Measurements from ENCODE around the gene FBRSL1. TPM values are rescaled to one million over a fixed set of nuclear protein-coding genes. Genes with fewer than 3 reads are reported as not detected.

Gene FBRSL1
- total and polyA plus RNA-seq, 9 of the 15 experiments (the other 6 are each of a cell fraction or from before 2014, with no cell fraction given): 0.24 to 129 (median 7.3) TPM

DNA sequence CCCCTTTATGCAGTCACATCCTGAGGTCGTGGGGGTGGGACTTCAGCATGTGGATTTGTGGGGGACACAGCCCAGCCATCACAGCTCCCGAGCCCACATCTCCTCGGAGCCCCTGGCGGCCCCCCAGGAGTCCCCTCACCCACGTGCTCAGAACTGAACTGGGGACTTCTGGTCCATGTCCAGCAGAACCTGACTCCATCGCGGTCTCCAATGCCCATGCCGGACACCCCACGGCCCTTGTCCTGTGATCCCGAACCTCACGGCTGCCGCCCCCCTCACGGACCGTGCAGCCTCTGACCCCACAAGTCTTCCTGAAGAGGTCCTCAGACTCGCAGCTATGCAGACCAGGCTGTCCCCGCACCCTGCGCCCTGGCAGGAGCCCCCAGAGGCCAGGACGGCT lies 13.5 kb upstream of the FBRSL1 start:
- Histone ChIP-seq H3K4me2 (ENCODE audit: insufficient read depth, low read length) (no peak overlapping the region), H2AFZ (ENCODE audit: low read depth, low read length) (no peak overlapping the region), H4K20me1 (replicated peaks; ENCODE audit: control insufficient read depth, insufficient read depth, low read length) (peaks cover 10% of the 10 kb centered on the region; the same call in 1 of the 2 replicates), H3K27me3 (ENCODE audit: control insufficient read depth in 2 of 2, insufficient read depth in 2 of 2, low read length in 2 of 2) (peaks cover 23 to 28% of the 10 kb centered on the region in 2 experiments), H3K4me1 (replicated peaks in 1 of 2; ENCODE audit: control insufficient read depth in 2 of 2, insufficient read depth in 2 of 2, low read length in 2 of 2) (peaks cover 4 to 71% of the 10 kb centered on the region in 2 experiments; a peak in 3 of 5 replicates), H3K36me3 (ENCODE audit: control insufficient read depth, insufficient read depth, low read length) (no peaks in the 10 kb centered on the region), H3K79me2 (ENCODE audit: control insufficient read depth, insufficient read depth, low read length) (no peaks in the 10 kb centered on the region), H3K9me3 (replicated peaks; ENCODE audit: control insufficient read depth, insufficient read depth, low read depth, low read length) (peaks cover 4% of the 10 kb centered on the region; the same call in 1 of the 2 replicates), H3K9me1 (ENCODE audit: control insufficient read depth, insufficient read depth, low read length) (no peaks in the 10 kb centered on the region), H3K4me3 (no peak overlapping the region), H3K9ac (ENCODE audit: insufficient read depth in 1 of 2, low read depth in 2 of 2, low read length in 2 of 2) (no peak overlapping the region; a peak in 1 of 4 replicates), H3K27ac (ENCODE audit: extremely low read depth, low read depth, low read length) (no peak overlapping the region)
- no TSS peak for BruUV-seq (replicated peaks)
- intact Hi-C loops (cut with micrococcal nuclease): loop anchor here (5.0 kb wide), 1 partner anchor 46 kb away; no protein-coding TSS in a partner anchor
- TF ChIP-seq FOXK1 (CRISPR knock-in tag; IDR thresholded peaks at IDR 0.05; ENCODE audit: borderline replicate concordance): no peak
- DNase-seq (ENCODE audit: extremely low read depth in 1 of 4, low spot score in 3 of 4): no peak
- FAIRE-seq: no peak
- ATAC-seq: no peak
- in situ Hi-C loops (cut with MboI): no loop called here
- ChIA-PET CTCF (ENCODE audit: low intra/inter-chr PET ratio) (no interaction called here), POLR2A (interaction anchor here (0.6 kb wide), 1 partner anchor 154 kb away, joined by 3 read pairs; no protein-coding TSS in a partner anchor)
- 68% methylated on average over 9 of the region's 18 CpGs for WGBS (ENCODE audit: insufficient coverage, low coverage, missing lambda C conversion rate)

DNA sequence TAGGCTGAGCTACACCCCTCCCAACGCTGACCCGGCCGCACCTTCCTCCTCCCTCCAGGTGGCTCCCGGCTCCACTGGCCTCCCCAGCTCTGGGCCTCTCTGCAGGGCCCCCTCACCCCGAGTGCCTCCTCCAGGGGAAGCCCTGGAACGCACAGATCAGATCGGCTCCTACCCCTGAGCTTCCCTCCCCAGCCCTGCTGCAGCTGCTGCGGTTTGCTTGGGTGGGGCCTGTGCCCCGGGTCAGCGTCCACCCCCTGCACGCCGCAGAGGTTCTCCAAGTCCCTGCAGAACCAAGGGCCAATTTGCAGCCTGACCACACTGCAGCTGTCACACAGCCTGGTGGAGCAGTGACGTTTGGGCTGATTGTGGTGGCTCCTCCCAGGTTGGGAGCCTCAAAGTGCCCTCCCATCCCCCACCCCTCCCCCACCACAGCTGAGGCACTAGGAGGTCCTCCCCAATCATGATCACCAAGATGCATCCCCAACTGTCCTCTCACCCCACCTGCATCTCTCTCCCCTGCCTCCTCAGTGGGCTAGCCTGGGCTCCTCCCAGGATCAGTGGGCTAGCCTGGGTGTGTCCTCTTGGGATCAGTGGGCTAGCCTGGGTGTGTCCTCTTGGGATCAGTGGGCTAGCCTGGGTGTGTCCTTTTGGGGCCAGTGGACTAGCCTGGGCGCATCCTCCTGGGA lies 12.8 kb upstream of the FBRSL1 start:
- H3K9ac ChIP-seq (ENCODE audit: insufficient read depth in 1 of 2, low read depth in 2 of 2, low read length in 2 of 2): no peak overlapping the region; a peak in 1 of 4 replicates
- H3K9me3 ChIP-seq (replicated peaks; ENCODE audit: control insufficient read depth, insufficient read depth, low read depth, low read length): peaks cover 4% of the 10 kb centered on the region; the same call in 1 of the 2 replicates
- no peaks in the 10 kb centered on the region for H3K79me2 ChIP-seq (ENCODE audit: control insufficient read depth, insufficient read depth, low read length)
- FAIRE-seq: no peak
- H3K27me3 ChIP-seq (ENCODE audit: control insufficient read depth in 2 of 2, insufficient read depth in 2 of 2, low read length in 2 of 2): peaks cover 30 to 35% of the 10 kb centered on the region in 2 experiments
- no peak overlapping the region for H3K4me2 ChIP-seq (ENCODE audit: insufficient read depth, low read length)
- POLR2A ChIA-PET: interaction anchor here (0.6 to 0.8 kb wide), 2 partner anchors 21 to 153 kb away, joined by 3 read pairs; no protein-coding TSS in a partner anchor
- in situ Hi-C loops (cut with MboI): no loop called here
- peak; percentile 25 for ATAC-seq
- H3K4me1 ChIP-seq (replicated peaks in 1 of 2; ENCODE audit: control insufficient read depth in 2 of 2, insufficient read depth in 2 of 2, low read length in 2 of 2): peaks cover 0 to 69% of the 10 kb centered on the region in 2 experiments; a peak in 3 of 5 replicates
- peaks cover 14% of the 10 kb centered on the region; the same call in 1 of the 2 replicates for H4K20me1 ChIP-seq (replicated peaks; ENCODE audit: control insufficient read depth, insufficient read depth, low read length)
- H3K27ac ChIP-seq (ENCODE audit: extremely low read depth, low read depth, low read length): no peak overlapping the region
- H3K4me3 ChIP-seq: no peak overlapping the region
- H2AFZ ChIP-seq (ENCODE audit: low read depth, low read length): no peak overlapping the region
- intact Hi-C loops (cut with micrococcal nuclease): loop anchor here (5.0 kb wide), 1 partner anchor 45 kb away; no protein-coding TSS in a partner anchor
- 3% methylated on average over 10 of the region's 14 CpGs for WGBS (ENCODE audit: insufficient coverage, low coverage, missing lambda C conversion rate)
- DNase-seq (ENCODE audit: extremely low read depth in 1 of 4, low spot score in 3 of 4): no peak
- no peaks in the 10 kb centered on the region for H3K9me1 ChIP-seq (ENCODE audit: control insufficient read depth, insufficient read depth, low read length)
- CTCF ChIA-PET (ENCODE audit: low intra/inter-chr PET ratio): no interaction called here
- BruUV-seq (replicated peaks): no TSS peak
- H3K36me3 ChIP-seq (ENCODE audit: control insufficient read depth, insufficient read depth, low read length): no peaks in the 10 kb centered on the region
- TF ChIP-seq RAD21 (CRISPR knock-in tag; conservative IDR thresholded peaks at IDR 0.05 in 1 of 2, IDR thresholded peaks at IDR 0.05 in 1 of 2) (no peak), NCOR1 (IDR thresholded peaks at IDR 0.05) (no peak), NONO (IDR thresholded peaks at IDR 0.05; ENCODE audit: low read depth in 2 of 2, low read length in 1 of 2) (no peak), ZNF263 (CRISPR knock-in tag; IDR thresholded peaks at IDR 0.05; ENCODE audit: borderline replicate concordance) (peak; percentile 81), TRIM24 (IDR thresholded peaks at IDR 0.05) (peak in 1 of 2 experiments; percentile 69; a peak in 2 of 4 replicates)
- TF ChIP-seq, protein P1, sequence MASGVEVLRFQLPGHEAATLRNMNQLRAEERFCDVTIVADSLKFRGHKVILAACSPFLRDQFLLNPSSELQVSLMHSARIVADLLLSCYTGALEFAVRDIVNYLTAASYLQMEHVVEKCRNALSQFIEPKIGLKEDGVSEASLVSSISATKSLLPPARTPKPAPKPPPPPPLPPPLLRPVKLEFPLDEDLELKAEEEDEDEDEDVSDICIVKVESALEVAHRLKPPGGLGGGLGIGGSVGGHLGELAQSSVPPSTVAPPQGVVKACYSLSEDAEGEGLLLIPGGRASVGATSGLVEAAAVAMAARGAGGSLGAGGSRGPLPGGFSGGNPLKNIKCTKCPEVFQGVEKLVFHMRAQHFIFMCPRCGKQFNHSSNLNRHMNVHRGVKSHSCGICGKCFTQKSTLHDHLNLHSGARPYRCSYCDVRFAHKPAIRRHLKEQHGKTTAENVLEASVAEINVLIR (CRISPR knock-in tag; IDR thresholded peaks at IDR 0.05): 0 out of 2 replicates have a peak, but pooled peaks have one; percentile 8
- TF ChIP-seq, protein P2, sequence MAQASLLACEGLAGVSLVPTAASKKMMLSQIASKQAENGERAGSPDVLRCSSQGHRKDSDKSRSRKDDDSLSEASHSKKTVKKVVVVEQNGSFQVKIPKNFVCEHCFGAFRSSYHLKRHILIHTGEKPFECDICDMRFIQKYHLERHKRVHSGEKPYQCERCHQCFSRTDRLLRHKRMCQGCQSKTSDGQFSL (CRISPR knock-in tag; IDR thresholded peaks at IDR 0.05): peak; percentile 29; the same call in 1 of the 2 replicates
- TF ChIP-seq, protein P2 (tag; IDR thresholded peaks at IDR 0.05): no peak
- TF ChIP-seq, protein P3, sequence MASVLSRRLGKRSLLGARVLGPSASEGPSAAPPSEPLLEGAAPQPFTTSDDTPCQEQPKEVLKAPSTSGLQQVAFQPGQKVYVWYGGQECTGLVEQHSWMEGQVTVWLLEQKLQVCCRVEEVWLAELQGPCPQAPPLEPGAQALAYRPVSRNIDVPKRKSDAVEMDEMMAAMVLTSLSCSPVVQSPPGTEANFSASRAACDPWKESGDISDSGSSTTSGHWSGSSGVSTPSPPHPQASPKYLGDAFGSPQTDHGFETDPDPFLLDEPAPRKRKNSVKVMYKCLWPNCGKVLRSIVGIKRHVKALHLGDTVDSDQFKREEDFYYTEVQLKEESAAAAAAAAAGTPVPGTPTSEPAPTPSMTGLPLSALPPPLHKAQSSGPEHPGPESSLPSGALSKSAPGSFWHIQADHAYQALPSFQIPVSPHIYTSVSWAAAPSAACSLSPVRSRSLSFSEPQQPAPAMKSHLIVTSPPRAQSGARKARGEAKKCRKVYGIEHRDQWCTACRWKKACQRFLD (CRISPR knock-in tag; IDR thresholded peaks at IDR 0.05): no peak
